IMR-90 (cell line): ENCODE data around the gene GH2. TPM values are rescaled to one million over a fixed set of nuclear protein-coding genes. Genes with fewer than 3 reads are reported as not detected.
"Not testable (repeated sequence)": the region's sequence is repeated elsewhere in the genome, so short reads cannot be mapped to it uniquely, and the experiment has no call there.

Experiments
- ATAC-seq: fragments of 200-7000 bp; cut with Tn5 transposase; 2 replicates; pipeline ENCODE4 v1.9.1; 2020; ENCODE audit warnings: low read depth, mild to moderate bottlenecking, moderate library complexity
- BruUV-seq: library from RNA; stranded (reverse); fragments of 400-500 nt; replicated peaks from 2 replicates; lab custom pipeline; 2021; lab: Mats Ljungman, UMichigan
- CTCF ChIA-PET: fragments of 300-600 bp; formaldehyde crosslinking; extraction: SDS; loops from one replicate; lab custom pipeline; 2021; ENCODE audit warnings: antibody characterized with exemption; lab: Yijun Ruan, JAX
- POLR2A ChIA-PET: fragments of 300-600 bp; sonication (Branson Sonifier 250); formaldehyde crosslinking; loops from one replicate; lab custom pipeline; 2022; ENCODE audit warnings: antibody characterized with exemption; ENCODE audit not compliant: unreplicated experiment; lab: Charles Lee
- DNase-seq: peaks from one replicate; pipeline ENCODE4 v3.0.0; 2013
- H2AFZ ChIP-seq: replicated peaks from 2 replicates; pipeline ENCODE3; 2013; ENCODE audit warnings: low read length, mild to moderate bottlenecking; ENCODE audit not compliant: poor library complexity
- H2AK5ac ChIP-seq: 2 replicates; pipeline ENCODE4 v1.6.1; 2013; ENCODE audit warnings: low read depth, low read length, inconsistent platforms
- H2AK9ac ChIP-seq: replicated peaks from 2 replicates; pipeline ENCODE3; 2013; ENCODE audit warnings: mild to moderate bottlenecking, low read depth, low read length, moderate library complexity; ENCODE audit not compliant: poor library complexity
- H2BK120ac ChIP-seq: 2 replicates; pipeline ENCODE4 v1.6.1; 2013; ENCODE audit warnings: low read depth, low read length, inconsistent platforms
- H2BK15ac ChIP-seq: 3 replicates; pipeline ENCODE4 v1.6.1; 2013; ENCODE audit warnings: low read depth, low read length, inconsistent platforms
- H2BK20ac ChIP-seq: 2 replicates; pipeline ENCODE4 v1.6.1; 2013; ENCODE audit warnings: low read depth, mild to moderate bottlenecking, inconsistent platforms, low read length, moderate library complexity
- H2BK5ac ChIP-seq: 2 replicates; pipeline ENCODE4 v1.6.1; 2013; ENCODE audit warnings: mild to moderate bottlenecking, low read depth, low read length, inconsistent platforms; ENCODE audit not compliant: poor library complexity, severe bottlenecking
- H3K14ac ChIP-seq: replicated peaks from 2 replicates; pipeline ENCODE4 v1.6.1; 2013; ENCODE audit warnings: low read depth, low read length, inconsistent platforms
- H3K18ac ChIP-seq: 2 replicates; pipeline ENCODE4 v1.6.1; 2013; ENCODE audit warnings: low read depth, low read length, control low read depth
- H3K23ac ChIP-seq: 2 replicates; pipeline ENCODE4 v1.6.1; 2013; ENCODE audit warnings: low read depth, low read length, inconsistent platforms
- H3K27ac ChIP-seq: 2 replicates; pipeline ENCODE4 v1.5.1; 2013; ENCODE audit warnings: mild to moderate bottlenecking, control low read depth, low read length; ENCODE audit not compliant: insufficient read depth
- H3K27me3 ChIP-seq: 2 replicates; pipeline ENCODE4 v1.6.1; 2013; ENCODE audit warnings: low read length; ENCODE audit not compliant: control insufficient read depth, insufficient read depth
- H3K36me3 ChIP-seq: 2 replicates; pipeline ENCODE4 v1.6.1; 2013; ENCODE audit warnings: low read length, mixed read lengths; ENCODE audit not compliant: control insufficient read depth, insufficient read depth
- H3K4ac ChIP-seq: 2 replicates; pipeline ENCODE4 v1.6.1; 2013; ENCODE audit warnings: low read depth, low read length, inconsistent platforms
- H3K4me1 ChIP-seq: 2 replicates; pipeline ENCODE4 v1.6.1; 2013; ENCODE audit warnings: low read length, mixed read lengths; ENCODE audit not compliant: control insufficient read depth, insufficient read depth
- H3K4me2 ChIP-seq: 2 replicates; pipeline ENCODE4 v1.6.1; 2013; ENCODE audit warnings: low read depth, mild to moderate bottlenecking, control low read depth, low read length, moderate library complexity
- H3K4me3 ChIP-seq: 2 replicates; pipeline ENCODE4 v1.5.1; 2013; ENCODE audit warnings: low read depth, mild to moderate bottlenecking, control low read depth, low read length, moderate library complexity; ENCODE audit not compliant: insufficient read depth
- H3K56ac ChIP-seq: 2 replicates; pipeline ENCODE4 v1.6.1; 2013; ENCODE audit warnings: low read length, inconsistent platforms; ENCODE audit not compliant: insufficient read depth; ENCODE audit errors: extremely low read depth
- H3K79me1 ChIP-seq, 2 experiments: 2 replicates each; pipeline ENCODE4 v1.6.1; 2013; ENCODE audit warnings: low read length in 2 of 2, inconsistent platforms in 1 of 2, low read depth in 1 of 2
- H3K9ac ChIP-seq: 2 replicates; pipeline ENCODE4 v1.6.1; 2013; ENCODE audit warnings: low read depth, low read length, control low read depth
- H3K9me1 ChIP-seq: 2 replicates; pipeline ENCODE4 v1.6.1; 2013; ENCODE audit warnings: low read length, inconsistent platforms; ENCODE audit not compliant: insufficient read depth
- H3K9me3 ChIP-seq: 2 replicates; pipeline ENCODE4 v1.6.1; 2013; ENCODE audit warnings: low read length; ENCODE audit not compliant: control insufficient read depth, insufficient read depth
- H4K20me1 ChIP-seq: 2 replicates; pipeline ENCODE4 v1.6.1; 2013; ENCODE audit warnings: low read length, inconsistent platforms; ENCODE audit not compliant: insufficient read depth
- H4K5ac ChIP-seq: 2 replicates; pipeline ENCODE4 v1.6.1; 2013; ENCODE audit warnings: mild to moderate bottlenecking, low read depth, low read length, control low read depth
- H4K8ac ChIP-seq, 2 experiments: 2 replicates each; pipeline ENCODE4 v1.6.1; 2013; ENCODE audit warnings: low read depth in 2 of 2, low read length in 2 of 2, control low read depth in 1 of 2, inconsistent platforms in 1 of 2
- H4K91ac ChIP-seq: 2 replicates; pipeline ENCODE4 v1.6.1; 2013; ENCODE audit warnings: low read depth, low read length, inconsistent platforms; ENCODE audit not compliant: insufficient read depth
- WGBS, 2 experiments: methylation state at CpG; one replicate each; pipeline versions ENCODE4 v1.1.5 to v1.1.7; 2013; ENCODE audit warnings: missing lambda C conversion rate in 2 of 2; ENCODE audit not compliant: insufficient read length in 1 of 2; ENCODE audit errors: extremely low coverage in 2 of 2; 5-methylcytosine and 5-hydroxymethylcytosine counted together
- dilution Hi-C: fragments of 300-500 bp; cut with HindIII; formaldehyde crosslinking; loops from one replicate; pipeline ENCODE4 v1.14.3; 2018; ENCODE audit warnings: low sequenced_read_pairs; ENCODE audit not compliant: unreplicated experiment
- in situ Hi-C: fragments of 300-500 bp; cut with MboI; formaldehyde crosslinking; loops from 3 replicates; pipeline ENCODE4 v1.14.3; 2019; ENCODE audit warnings: low sequenced_read_pairs, inconsistent platforms, mixed read lengths
- intact Hi-C: fragments of 100-400 bp; cut with micrococcal nuclease; formaldehyde crosslinking; loops from 2 replicates; pipeline ENCODE4 v1.10.0; 2022
- polyA plus RNA-seq, 3 experiments: library from polyadenylated mRNA; depleted of rRNA; stranded (reverse); fragments of >200 nt; gene quantifications; 2 replicates each; pipeline ENCODE4 v1.2.3, GENCODE V29; 2012; ENCODE audit warnings: low replicate concordance in 1 of 3
- total RNA-seq: library from RNA; depleted of rRNA; stranded (reverse); fragments of >200 nt; gene quantifications from 2 replicates; pipeline ENCODE4 v1.2.3, GENCODE V29; 2012

Gene GH2
- total and polyA plus RNA-seq, 2 of the 4 experiments (the other 2 are of a cell fraction) = not detected

GRCh38 chr17:63882626-63883126, 932 bp upstream of the GH2 start:
- CTCF ChIA-PET = not testable (repeated sequence)
- no CpG with 5 or more reads among the region's 9 CpGs for WGBS, 2 experiments
- peaks cover 23% of the 10 kb centered on the region for H3K27me3 ChIP-seq

DNA sequence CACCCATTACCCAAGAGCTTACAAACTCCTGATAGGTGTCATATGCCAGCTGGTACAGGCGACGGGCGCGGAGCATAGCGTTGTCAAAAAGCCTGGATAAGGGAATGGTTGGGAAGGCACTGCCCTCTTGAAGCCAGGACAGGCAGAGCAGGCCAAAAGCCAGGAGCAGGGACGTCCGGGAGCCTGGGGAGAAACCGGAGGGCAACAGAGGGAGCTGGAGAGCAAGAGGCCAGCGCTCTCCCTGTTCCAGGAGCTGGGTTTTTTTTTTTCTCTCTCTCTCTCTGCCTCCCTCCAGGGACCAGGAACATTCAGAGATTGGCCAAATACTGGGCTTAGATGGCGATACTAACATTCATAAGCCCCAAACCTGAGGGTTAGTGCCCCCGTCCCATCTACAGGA, 407 bp downstream of the GH2 start:
- H3K9ac ChIP-seq, H2AFZ ChIP-seq, DNase-seq, H3K36me3 ChIP-seq, H2BK120ac ChIP-seq, H3K4me3 ChIP-seq, H3K4ac ChIP-seq, H3K27ac ChIP-seq, H3K9me3 ChIP-seq, H4K91ac ChIP-seq, POLR2A ChIA-PET, H4K8ac ChIP-seq, intact Hi-C loops, BruUV-seq, H2BK15ac ChIP-seq, H3K4me1 ChIP-seq, H2BK5ac ChIP-seq, H3K4me2 ChIP-seq, H3K14ac ChIP-seq, dilution Hi-C loops, H3K23ac ChIP-seq, H2AK9ac ChIP-seq, H4K5ac ChIP-seq, H3K79me1 ChIP-seq, H2BK20ac ChIP-seq, H3K9me1 ChIP-seq, H4K20me1 ChIP-seq, in situ Hi-C loops, H2AK5ac ChIP-seq, H3K56ac ChIP-seq, H3K18ac ChIP-seq: not testable (repeated sequence)
- WGBS, 2 experiments = no CpG with 5 or more reads among the region's 11 CpGs
- CTCF ChIA-PET = interaction anchor here (0.6 to 1.2 kb wide), 2 partner anchors 15 to 257 kb away, joined by 3 to 4 read pairs; no protein-coding TSS in a partner anchor
- H3K27me3 ChIP-seq = peaks cover 24% of the 10 kb centered on the region
- peak; percentile 11; the same call in 1 of the 2 replicates for ATAC-seq

More at GRCh38 chr17:63882626-63883126, 932 bp upstream of the GH2 start:
- DNase-seq, H2AK9ac ChIP-seq, H3K36me3 ChIP-seq, H4K5ac ChIP-seq, POLR2A ChIA-PET, H2AFZ ChIP-seq, H2BK20ac ChIP-seq, H4K91ac ChIP-seq, H3K14ac ChIP-seq, H3K4me1 ChIP-seq, H3K27ac ChIP-seq, H3K4ac ChIP-seq, H3K79me1 ChIP-seq, H3K9ac ChIP-seq, H2BK15ac ChIP-seq, H3K4me2 ChIP-seq, intact Hi-C loops, H3K23ac ChIP-seq, H3K9me3 ChIP-seq, dilution Hi-C loops, H2BK120ac ChIP-seq, H3K9me1 ChIP-seq, H3K18ac ChIP-seq, H4K8ac ChIP-seq, H2AK5ac ChIP-seq, H3K4me3 ChIP-seq, H3K56ac ChIP-seq, H2BK5ac ChIP-seq, in situ Hi-C loops, H4K20me1 ChIP-seq, ATAC-seq, BruUV-seq: not testable (repeated sequence)
